ENCODE measurements around the gene PNKP. TPM values are rescaled to one million over a fixed set of nuclear protein-coding genes. Genes with fewer than 3 reads are reported as not detected.

The PNKP gene
- total RNA-seq, 2 donors from 2014 or later: 55.8 to 78.7 TPM

DNA sequence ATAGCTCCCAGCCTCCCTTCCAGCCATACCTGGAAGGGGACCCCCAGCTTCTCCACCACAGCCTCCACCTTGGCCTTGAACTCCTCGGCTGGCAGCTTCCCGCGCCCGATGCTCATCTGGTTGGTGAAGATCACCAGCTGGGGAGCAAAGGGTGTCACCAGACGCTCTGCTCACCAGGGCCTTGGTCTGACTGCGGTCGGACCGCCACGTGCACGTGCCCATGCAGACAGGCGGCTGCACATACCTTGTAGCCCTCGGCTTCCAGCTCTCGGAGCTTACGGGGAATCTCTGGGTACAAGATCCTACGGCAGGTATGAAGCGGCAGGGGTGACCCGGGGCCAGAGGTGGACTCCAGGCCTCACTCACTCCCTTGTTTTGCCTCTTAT, 3.4 kb downstream of the PNKP start:
- Histone ChIP-seq H3K36me3 (peaks cover 30% of the 10 kb centered on the region), H3K27me3 (replicated peaks; ENCODE audit: insufficient read depth) (no peaks in the 10 kb centered on the region), H3K4me1 (ENCODE audit: control insufficient read depth in 1 of 2, low read depth in 2 of 2) (peaks cover 18 to 35% of the 10 kb centered on the region in 2 donors), H3K4me3 (no peak overlapping the region), H3K9me3 (no peaks in the 10 kb centered on the region), H3K27ac (no peak overlapping the region)
- TF ChIP-seq, protein P1, sequence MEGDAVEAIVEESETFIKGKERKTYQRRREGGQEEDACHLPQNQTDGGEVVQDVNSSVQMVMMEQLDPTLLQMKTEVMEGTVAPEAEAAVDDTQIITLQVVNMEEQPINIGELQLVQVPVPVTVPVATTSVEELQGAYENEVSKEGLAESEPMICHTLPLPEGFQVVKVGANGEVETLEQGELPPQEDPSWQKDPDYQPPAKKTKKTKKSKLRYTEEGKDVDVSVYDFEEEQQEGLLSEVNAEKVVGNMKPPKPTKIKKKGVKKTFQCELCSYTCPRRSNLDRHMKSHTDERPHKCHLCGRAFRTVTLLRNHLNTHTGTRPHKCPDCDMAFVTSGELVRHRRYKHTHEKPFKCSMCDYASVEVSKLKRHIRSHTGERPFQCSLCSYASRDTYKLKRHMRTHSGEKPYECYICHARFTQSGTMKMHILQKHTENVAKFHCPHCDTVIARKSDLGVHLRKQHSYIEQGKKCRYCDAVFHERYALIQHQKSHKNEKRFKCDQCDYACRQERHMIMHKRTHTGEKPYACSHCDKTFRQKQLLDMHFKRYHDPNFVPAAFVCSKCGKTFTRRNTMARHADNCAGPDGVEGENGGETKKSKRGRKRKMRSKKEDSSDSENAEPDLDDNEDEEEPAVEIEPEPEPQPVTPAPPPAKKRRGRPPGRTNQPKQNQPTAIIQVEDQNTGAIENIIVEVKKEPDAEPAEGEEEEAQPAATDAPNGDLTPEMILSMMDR (IDR thresholded peaks at IDR 0.05): no peak
- no peak for DNase-seq (ENCODE audit: low spot score)
- no peak for ATAC-seq (ENCODE audit: insufficient number of reproducible peaks, low FRiP score, low read depth)

DNA sequence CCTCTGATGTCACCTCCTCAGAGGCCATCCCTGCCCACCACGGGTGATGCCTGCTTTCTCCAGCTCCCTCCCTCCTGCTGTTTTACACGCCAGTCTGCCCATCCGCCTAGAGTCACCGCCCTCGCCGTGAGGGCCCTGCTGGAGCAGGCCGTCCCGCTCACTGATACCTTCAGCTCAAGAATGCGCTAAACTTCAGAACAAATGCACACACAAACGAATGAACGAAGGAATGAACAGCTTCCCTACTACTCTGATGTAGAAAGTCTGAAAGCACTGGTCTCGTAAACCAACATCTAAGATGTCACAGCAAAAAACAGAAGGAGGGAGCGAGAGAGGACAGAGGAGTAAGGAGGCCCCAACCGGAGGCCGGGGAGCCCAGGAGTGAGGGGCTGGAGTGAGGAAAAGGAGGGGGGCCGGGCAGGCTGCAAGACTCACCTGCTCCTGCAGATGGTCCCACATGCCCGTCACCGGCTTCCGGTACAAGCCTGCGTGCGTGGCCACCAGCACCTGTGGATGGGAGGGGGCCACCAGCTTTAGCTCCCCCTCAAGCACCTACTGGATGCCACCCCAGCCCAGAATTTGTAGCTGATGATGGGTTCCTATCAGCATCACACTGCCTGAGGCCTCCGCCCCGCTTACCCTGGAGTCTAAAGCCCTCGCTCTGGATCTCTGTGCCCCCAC, 4.0 kb downstream of the PNKP start:
- Histone ChIP-seq H3K4me3 (no peak overlapping the region), H3K27me3 (replicated peaks; ENCODE audit: insufficient read depth) (no peaks in the 10 kb centered on the region), H3K9me3 (no peaks in the 10 kb centered on the region), H3K4me1 (ENCODE audit: control insufficient read depth in 1 of 2, low read depth in 2 of 2) (peaks cover 15 to 30% of the 10 kb centered on the region in 2 donors), H3K27ac (no peak overlapping the region), H3K36me3 (peaks cover 35% of the 10 kb centered on the region)
- TF ChIP-seq, protein P1 (IDR thresholded peaks at IDR 0.05): no peak
- no peak for DNase-seq (ENCODE audit: low spot score)
- ATAC-seq (ENCODE audit: insufficient number of reproducible peaks, low FRiP score, low read depth): no peak

DNA sequence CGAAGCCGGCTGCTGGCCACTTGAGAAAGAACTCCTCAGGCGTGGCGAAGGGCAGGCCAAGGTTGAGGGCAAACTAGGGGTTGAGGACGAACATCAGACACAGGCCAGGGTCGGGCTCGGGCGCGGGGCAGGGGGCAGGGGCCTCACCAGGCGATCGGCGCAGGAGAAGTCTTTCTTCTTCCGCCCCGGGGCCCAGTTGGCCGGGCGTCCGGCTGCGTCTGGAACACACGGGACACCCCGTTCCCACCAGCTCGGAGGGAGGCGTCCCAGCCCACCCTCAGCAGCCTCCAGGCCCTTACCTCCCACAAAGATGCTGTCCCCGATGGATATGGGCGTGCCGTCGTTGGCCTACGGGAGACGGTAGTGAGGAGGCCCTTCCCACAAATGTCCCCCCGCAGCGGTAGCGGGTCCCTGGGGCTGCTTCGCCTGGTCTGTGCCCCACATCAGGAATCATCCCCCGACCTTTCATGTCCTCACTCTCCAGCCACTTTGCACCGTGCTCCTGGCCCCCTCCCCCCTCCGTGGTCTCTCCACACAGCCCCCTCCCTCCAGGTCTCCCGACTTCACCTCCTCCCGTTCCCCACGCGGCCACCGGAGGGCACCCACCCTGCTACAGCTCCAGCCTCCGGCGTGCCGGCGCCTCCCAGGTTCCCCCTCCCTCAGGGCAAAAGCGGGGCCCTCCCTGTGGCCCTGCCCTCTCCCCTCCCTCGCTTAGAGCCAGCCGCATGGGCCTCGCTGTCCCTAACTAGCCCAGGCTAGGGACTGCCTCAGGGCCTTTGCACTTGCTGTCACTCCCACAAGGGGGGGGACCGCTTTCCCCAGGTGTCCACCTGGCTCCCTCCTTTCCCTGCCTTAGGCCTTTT, 4.8 kb downstream of the PNKP start:
- Histone ChIP-seq H3K27ac (no peak overlapping the region), H3K36me3 (peaks cover 41% of the 10 kb centered on the region), H3K4me1 (ENCODE audit: control insufficient read depth in 1 of 2, low read depth in 2 of 2) (peaks cover 10 to 22% of the 10 kb centered on the region in 2 donors), H3K9me3 (no peaks in the 10 kb centered on the region), H3K27me3 (replicated peaks; ENCODE audit: insufficient read depth) (no peaks in the 10 kb centered on the region), H3K4me3 (no peak overlapping the region)
- TF ChIP-seq, protein P1 (IDR thresholded peaks at IDR 0.05): no peak
- DNase-seq (ENCODE audit: low spot score): no peak
- no peak for ATAC-seq (ENCODE audit: insufficient number of reproducible peaks, low FRiP score, low read depth)

DNA sequence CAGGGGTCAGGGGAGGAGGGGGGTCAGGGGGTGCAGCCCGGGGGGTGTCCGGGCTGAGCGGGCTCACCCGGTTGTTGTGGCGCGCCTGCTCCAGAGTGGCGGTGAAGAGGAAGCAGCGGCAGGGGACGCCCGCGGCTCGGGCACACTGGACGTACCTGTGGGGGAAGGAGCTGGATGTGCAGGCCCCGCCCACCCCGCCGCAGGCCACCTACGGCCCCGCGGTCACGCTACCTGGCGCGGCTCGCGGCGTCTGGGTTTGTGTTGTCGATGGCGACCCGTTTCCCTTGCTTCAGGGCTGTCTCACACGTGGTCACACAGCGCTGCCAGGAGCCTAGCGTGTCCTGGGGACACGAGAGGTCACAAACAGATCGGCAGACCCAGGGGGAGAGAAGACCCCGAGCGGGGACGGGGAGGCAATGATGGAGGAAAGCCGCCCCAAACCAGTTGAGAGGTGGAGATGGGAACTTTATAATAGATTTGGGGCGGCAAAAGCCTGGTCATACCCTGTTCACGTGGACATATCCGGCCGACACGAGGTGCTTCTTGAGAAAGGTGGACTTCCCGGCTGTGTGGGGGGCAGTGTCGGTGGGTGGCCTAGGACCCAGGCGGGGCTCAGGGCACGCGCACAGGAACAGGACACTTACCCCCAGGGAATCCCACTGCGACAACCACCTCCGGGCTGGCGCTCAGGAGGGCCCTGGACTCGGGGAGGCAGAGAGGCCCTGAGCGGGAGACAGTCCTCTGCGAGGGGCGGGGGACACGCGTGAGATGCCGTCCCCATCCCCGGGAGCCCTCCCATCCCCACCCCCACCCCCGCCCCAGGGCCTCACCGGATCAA, 5.6 kb downstream of the PNKP start:
- Histone ChIP-seq H3K4me3 (no peak overlapping the region), H3K4me1 (ENCODE audit: control insufficient read depth in 1 of 2, low read depth in 2 of 2) (peaks cover 9 to 20% of the 10 kb centered on the region in 2 donors), H3K36me3 (peaks cover 50% of the 10 kb centered on the region), H3K9me3 (no peaks in the 10 kb centered on the region), H3K27ac (no peak overlapping the region), H3K27me3 (replicated peaks; ENCODE audit: insufficient read depth) (no peaks in the 10 kb centered on the region)
- TF ChIP-seq, protein P1 (IDR thresholded peaks at IDR 0.05): no peak
- DNase-seq (ENCODE audit: low spot score) (no peak), ATAC-seq (ENCODE audit: insufficient number of reproducible peaks, low FRiP score, low read depth) (no peak)
